Upper lobe of right lung (tissue), 1 donor: Measurements from ENCODE around the gene REN. TPM values are rescaled to one million over a fixed set of nuclear protein-coding genes. Genes with fewer than 3 reads are reported as not detected.

ENCODE experiments used
- ATAC-seq: fragments of 200-7000 bp; cut with Tn5 transposase; one replicate; pipeline ENCODE4 v1.9.1; 2020; ENCODE audit warnings: mild to moderate bottlenecking, moderate library complexity
- DNase-seq: peaks from one replicate; pipeline ENCODE4 v3.0.0-alpha.2; 2020
- H3K27ac ChIP-seq: fragments of 200-600 bp; one replicate; pipeline ENCODE4 v1.8.0; 2022
- H3K27me3 ChIP-seq: fragments of 200-600 bp; one replicate; pipeline ENCODE4 v1.8.0; 2022; ENCODE audit warnings: mild to moderate bottlenecking
- H3K36me3 ChIP-seq: fragments of 200-600 bp; one replicate; pipeline ENCODE4 v1.8.0; 2022
- H3K4me1 ChIP-seq: fragments of 200-600 bp; one replicate; pipeline ENCODE4 v1.8.0; 2022
- H3K4me3 ChIP-seq: fragments of 200-600 bp; one replicate; pipeline ENCODE4 v1.8.0; 2022; ENCODE audit warnings: mild to moderate bottlenecking
- H3K9me3 ChIP-seq: fragments of 200-600 bp; one replicate; pipeline ENCODE4 v1.8.0; 2022
- CTCF ChIP-seq: fragments of 200-600 bp; IDR thresholded peaks from one replicate; pipeline ENCODE4 v1.8.0; 2022; ENCODE audit warnings: antibody characterized with exemption
- intact Hi-C: fragments of 100-400 bp; cut with DNase I; formaldehyde crosslinking; loops from one replicate; pipeline ENCODE4 v1.11.0; 2022
- long read RNA-seq: library from polyadenylated mRNA; unstranded; transcript quantifications from one replicate; pipeline ENCODE4 v2.0.0, GENCODE V29; 2021
- total RNA-seq: library from RNA; stranded (reverse); fragmentation: NEBNext Ultra II Directional; extraction: Animal tissue kit (Norgen Biotek cat#: 25700); gene quantifications from one replicate; pipeline ENCODE4 v1.2.1, GENCODE V29; 2021
- donor health status: DM: no; HTN: yes; CAD: no; lungs with severe emphysema.

REN gene
- total RNA-seq: 0.81 TPM
- long read RNA-seq, partial matches to known transcripts: 0 of 2 reads
- long read RNA-seq, other reads (novel, unspliced or antisense): 2 of 2 reads

DNA sequence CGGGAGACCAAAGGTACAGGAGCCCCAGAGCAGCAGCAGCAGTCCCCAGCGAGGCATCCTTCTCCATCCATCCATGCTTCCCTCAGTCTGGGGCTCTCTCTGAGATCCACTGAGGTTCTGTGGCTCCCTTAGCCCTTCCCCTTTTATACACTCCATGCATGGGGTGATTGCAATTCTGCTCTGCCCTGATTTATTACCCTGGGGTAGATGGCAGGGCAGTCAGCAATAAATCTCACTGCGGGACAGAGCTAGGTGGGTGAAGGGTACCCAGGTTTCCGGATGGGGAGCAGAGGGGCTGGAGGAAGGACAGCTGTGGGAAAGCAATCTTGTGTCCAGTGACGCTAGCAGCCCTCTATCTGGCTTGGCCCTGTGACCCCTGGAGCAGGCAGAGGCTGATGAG, at the start of gene REN:
REN (minus strand) TSS at position 119 of the 400 bp plus-strand sequence; CDS start at position 75, 44 bp downstream.
- intact Hi-C loops: loop anchor here (10.0 kb wide), 1 partner anchor 199 kb away; no protein-coding TSS in a partner anchor
- DNase-seq: no peak

DNA sequence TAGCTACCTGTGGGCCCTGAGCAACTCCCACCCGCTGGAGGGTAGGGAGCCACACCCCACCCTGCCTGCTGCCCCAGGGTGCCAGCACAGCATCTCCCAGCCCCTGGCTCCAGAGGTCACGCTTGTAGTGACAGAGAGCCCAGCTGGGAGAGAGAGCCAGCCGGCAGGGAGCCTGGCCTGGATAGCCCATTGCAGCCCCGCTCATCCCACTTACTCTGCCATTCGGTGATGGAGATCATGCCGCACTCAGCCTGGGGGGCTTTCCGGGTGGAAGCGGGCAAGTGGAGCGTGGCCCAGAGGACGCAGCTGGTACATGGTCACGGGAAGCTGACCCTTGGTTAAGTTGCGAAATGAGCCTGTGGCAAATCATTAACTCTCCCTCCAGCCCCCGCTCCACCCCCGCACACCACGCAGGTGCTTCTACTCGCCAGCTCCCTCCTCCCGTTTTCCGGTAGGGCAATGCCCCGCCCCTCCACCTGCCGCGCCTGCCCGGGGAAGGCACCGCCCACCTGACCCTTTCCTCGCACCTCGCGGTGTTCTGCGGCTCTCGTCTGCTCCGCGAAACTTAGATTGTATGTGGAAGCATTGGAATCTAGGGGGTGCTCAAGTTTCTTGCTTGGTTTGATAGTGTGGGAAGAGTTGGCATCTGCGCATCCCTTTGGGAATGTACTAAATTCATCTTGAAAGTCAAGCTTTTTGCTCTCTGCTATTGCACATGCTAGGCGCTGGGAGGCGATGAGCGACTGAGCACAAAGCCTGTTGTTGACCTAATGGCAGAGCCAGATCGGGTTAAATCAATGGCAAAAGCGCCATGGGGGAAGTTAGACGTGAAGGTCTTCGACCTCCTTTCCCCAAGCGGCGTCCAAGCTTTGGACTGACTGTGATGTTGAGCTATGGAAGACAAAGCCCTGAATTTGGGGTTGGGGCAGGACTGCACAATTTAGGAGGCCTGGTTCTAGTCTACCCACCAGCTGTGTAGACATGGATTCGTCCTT, 47.8 kb upstream of the REN start, which contains the start of gene GOLT1A:
GOLT1A (minus strand) TSS at position 321 of the 995 bp plus-strand sequence; CDS start at position 239, 82 bp downstream.
- H3K36me3 ChIP-seq: no peaks in the 10 kb centered on the region
- no peak within 1 kb of the TSS for H3K27ac ChIP-seq
- no peaks in the 10 kb centered on the region for H3K9me3 ChIP-seq
- DNase-seq (peak; percentile 94), ATAC-seq (peak; percentile 96)
- H3K4me3 ChIP-seq: peak within 1 kb of the TSS; percentile 46
- H3K4me1 ChIP-seq: no peaks in the 10 kb centered on the region
- H3K27me3 ChIP-seq: no peaks in the 10 kb centered on the region
- intact Hi-C loops: loop anchor here (5.0 kb wide), 1 partner anchor 148 kb away; no protein-coding TSS in a partner anchor
- TF ChIP-seq CTCF: peak; percentile 62

More for the DNA sequence above, at the start of gene REN:
- no peaks in the 10 kb centered on the region for H3K36me3 ChIP-seq
- no peak for TF ChIP-seq CTCF
- H3K27me3 ChIP-seq: no peaks in the 10 kb centered on the region
- no peak within 1 kb of the TSS for H3K27ac ChIP-seq
- H3K4me1 ChIP-seq: peaks cover 6% of the 10 kb centered on the region
- no peak for ATAC-seq
- H3K4me3 ChIP-seq: no peak within 1 kb of the TSS
- H3K9me3 ChIP-seq: peaks cover 6% of the 10 kb centered on the region

DNA sequence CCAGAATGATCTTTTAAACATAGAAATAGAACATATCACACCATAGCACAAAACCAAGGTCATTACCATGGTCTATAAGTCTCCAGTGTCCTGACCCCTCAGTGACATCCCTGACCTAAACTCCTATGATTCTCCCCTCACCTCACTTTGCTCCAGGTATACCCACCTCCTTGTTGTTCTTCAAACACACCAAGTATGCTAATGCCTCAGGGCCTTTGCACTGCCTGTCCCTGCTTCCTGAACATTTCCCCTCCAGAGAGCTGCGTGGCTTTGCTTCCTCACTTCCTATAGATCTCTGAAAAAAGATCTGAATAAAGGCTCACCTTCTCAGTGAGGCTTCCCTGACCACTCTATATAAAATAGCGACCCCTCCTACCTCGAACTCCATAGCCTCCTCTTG, 46.6 kb upstream of the REN start:
- Histone ChIP-seq H3K4me1 (no peaks in the 10 kb centered on the region), H3K9me3 (no peaks in the 10 kb centered on the region), H3K27me3 (no peaks in the 10 kb centered on the region), H3K36me3 (no peaks in the 10 kb centered on the region), H3K27ac (no peak overlapping the region), H3K4me3 (peak overlapping the region; percentile 46)
- no peak for TF ChIP-seq CTCF
- ATAC-seq (no peak), DNase-seq (no peak)
- intact Hi-C loops: loop anchor here (5.0 kb wide), 1 partner anchor 150 kb away; no protein-coding TSS in a partner anchor

- Histone ChIP-seq H3K27ac (no peak overlapping the region), H3K27me3 (no peaks in the 10 kb centered on the region), H3K36me3 (no peaks in the 10 kb centered on the region), H3K9me3 (no peaks in the 10 kb centered on the region), H3K4me3 (no peak overlapping the region), H3K4me1 (no peaks in the 10 kb centered on the region)
- DNase-seq: no peak
- no peak for ATAC-seq
- intact Hi-C loops: loop anchor here (5.0 kb wide), 1 partner anchor 151 kb away; no protein-coding TSS in a partner anchor
- TF ChIP-seq CTCF: no peak
Observed at GRCh38 chr1:204211046-204211445, 44.9 kb upstream of the REN start.

DNA sequence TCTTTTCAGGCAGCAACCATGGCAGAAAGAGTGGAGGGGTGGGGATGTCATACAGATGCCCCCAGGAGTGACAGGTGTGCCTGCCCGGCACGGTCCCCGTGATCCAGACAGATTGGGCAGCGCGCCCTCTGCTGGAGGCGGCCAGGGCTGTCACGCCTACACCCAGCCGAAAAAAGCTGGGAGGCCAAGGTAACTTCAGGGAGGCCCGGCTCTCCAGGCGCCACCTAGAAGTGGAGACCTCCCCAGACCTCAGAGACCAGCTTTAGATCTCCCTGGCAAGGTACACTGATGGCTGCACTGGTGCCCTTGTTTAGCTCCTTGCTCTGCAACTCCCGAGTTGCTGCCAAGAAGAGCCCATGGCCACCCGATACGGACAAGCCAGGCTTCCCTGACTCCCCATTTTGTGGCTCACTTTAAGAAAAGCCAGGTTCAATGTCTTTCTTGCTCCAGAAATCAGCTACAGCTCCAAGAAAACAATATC, 41.0 kb upstream of the REN start:
- no peaks in the 10 kb centered on the region for H3K9me3 ChIP-seq
- no peaks in the 10 kb centered on the region for H3K27me3 ChIP-seq
- H3K4me1 ChIP-seq: no peaks in the 10 kb centered on the region
- no peaks in the 10 kb centered on the region for H3K36me3 ChIP-seq
- no peak overlapping the region for H3K27ac ChIP-seq
- ATAC-seq (peak; percentile 93), DNase-seq (peak; percentile 86)
- intact Hi-C loops: no loop called here
- no peak overlapping the region for H3K4me3 ChIP-seq
- peak; percentile 94 for TF ChIP-seq CTCF
